ENCODE data around the gene FAM162A.

Gene FAM162A

GRCh38 chr3:122389197-122389596 lies 5.2 kb downstream of the FAM162A start:
- no peak for DNase-seq

GRCh38 chr3:122389892-122390291 lies 5.9 kb downstream of the FAM162A start:
- DNase-seq: no peak

- no peak for DNase-seq
Measured at GRCh38 chr3:122390665-122391064, 6.7 kb downstream of the FAM162A start.

GRCh38 chr3:122391681-122392446 lies 7.9 kb downstream of the FAM162A start:
- DNase-seq: no peak

GRCh38 chr3:122392868-122393844 lies 9.2 kb downstream of the FAM162A start:
- DNase-seq: peak; percentile 32

GRCh38 chr3:122394173-122394572 lies 10.2 kb downstream of the FAM162A start:
- no peak for DNase-seq

- DNase-seq: no peak
Measured at GRCh38 chr3:122395582-122395981, 11.6 kb downstream of the FAM162A start.

GRCh38 chr3:122396511-122396910 lies 12.5 kb downstream of the FAM162A start:
- DNase-seq: no peak

- DNase-seq: no peak
Measured at GRCh38 chr3:122397201-122397600, 13.2 kb downstream of the FAM162A start.

- no peak for DNase-seq
Measured at GRCh38 chr3:122398920-122399319, 14.9 kb downstream of the FAM162A start.

GRCh38 chr3:122403489-122403888 lies 19.5 kb downstream of the FAM162A start:
- no peak for DNase-seq

- DNase-seq: no peak
Measured at GRCh38 chr3:122405015-122405414, 21.0 kb downstream of the FAM162A start.

GRCh38 chr3:122406198-122406597 lies 22.2 kb downstream of the FAM162A start:
- no peak for DNase-seq

- DNase-seq: no peak
Measured at GRCh38 chr3:122407946-122408345, 24.0 kb downstream of the FAM162A start.

GRCh38 chr3:122409446-122409845 lies 25.5 kb downstream of the FAM162A start:
- no peak for DNase-seq

GRCh38 chr3:122410111-122410510 lies 26.1 kb downstream of the FAM162A start:
- DNase-seq: no peak

GRCh38 chr3:122410639-122411038 lies 26.7 kb downstream of the FAM162A start:
- DNase-seq: peak; percentile 31

- no peak for DNase-seq
Measured at GRCh38 chr3:122414391-122414790, 30.4 kb downstream of the FAM162A start.

GRCh38 chr3:122415104-122415744 lies 31.2 kb downstream of the FAM162A start:
- no peak for DNase-seq

GRCh38 chr3:122415762-122416654 lies 32.0 kb downstream of the FAM162A start, which contains the start of gene WDR5B:
TSS of gene WDR5B (minus strand) at chr3:122416062. CDS start at chr3:122415528, 534 bp downstream.
- DNase-seq: no peak

- DNase-seq: no peak
Measured at GRCh38 chr3:122416966-122417365, 33.0 kb downstream of the FAM162A start.

GRCh38 chr3:122421101-122421500 lies 37.1 kb downstream of the FAM162A start:
- DNase-seq: no peak

All from NCI-H2171 (cell line).